AG04450 (cell line): ENCODE measurements around the gene SLC13A3. TPM values are rescaled to one million over a fixed set of nuclear protein-coding genes. Genes with fewer than 3 reads are reported as not detected.

Experiments used
- CTCF ChIA-PET: fragments of 300-600, 350-600 bp; formaldehyde crosslinking; extraction: SDS; loops from one replicate; lab custom pipeline; 2022; ENCODE audit warnings: antibody characterized with exemption, inconsistent platforms; lab: Charles Lee
- POLR2A ChIA-PET: fragments of 350-600 bp; formaldehyde crosslinking; extraction: SDS; loops from one replicate; lab custom pipeline; 2021; ENCODE audit warnings: antibody characterized with exemption, inconsistent platforms; lab: Yijun Ruan, JAX
- DNase-seq: peaks from one replicate; pipeline ENCODE4 v3.0.0-alpha.2; 2011; ENCODE audit warnings: low read depth, low spot score
- H3K27ac ChIP-seq: one replicate; pipeline ENCODE4 v1.5.1; 2012; ENCODE audit warnings: low read depth, low read length, control low read depth
- H3K27me3 ChIP-seq: one replicate; pipeline ENCODE4 v1.6.0; 2012; ENCODE audit warnings: low read length; ENCODE audit not compliant: control insufficient read depth, insufficient read depth
- H3K4me3 ChIP-seq: 2 replicates; pipeline ENCODE4 v1.5.1; 2011; ENCODE audit warnings: mild to moderate bottlenecking, low read depth, low read length, control low read depth
- H3K9me3 ChIP-seq: 2 replicates; pipeline ENCODE4 v1.5.1; 2012; ENCODE audit warnings: low read length; ENCODE audit not compliant: control insufficient read depth, insufficient read depth
- polyA plus RNA-seq: library from polyadenylated mRNA; depleted of rRNA; stranded (reverse); fragments of >200 nt; gene quantifications from 2 replicates; pipeline ENCODE4 v1.2.3, GENCODE V29; 2011
- TF ChIP-seq, protein P1 (sequence below): IDR thresholded peaks from 2 replicates; pipeline ENCODE4 v1.5.1; 2011; ENCODE audit warnings: low read depth, low read length, control low read depth, inconsistent platforms

SLC13A3 gene
- polyA plus RNA-seq, 1 experiment = 2.4 TPM

- Histone ChIP-seq H3K9me3 (no peaks in the 10 kb centered on the region; the same call in 1 of the 2 replicates), H3K4me3 (no peak overlapping the region), H3K27ac (no peak overlapping the region), H3K27me3 (peaks cover 20% of the 10 kb centered on the region)
- ChIA-PET POLR2A (no interaction called here), CTCF (interaction anchor here (1.2 kb wide), 1 partner anchor 10 kb away, joined by 5 read pairs; no protein-coding TSS in a partner anchor)
- TF ChIP-seq, protein P1, sequence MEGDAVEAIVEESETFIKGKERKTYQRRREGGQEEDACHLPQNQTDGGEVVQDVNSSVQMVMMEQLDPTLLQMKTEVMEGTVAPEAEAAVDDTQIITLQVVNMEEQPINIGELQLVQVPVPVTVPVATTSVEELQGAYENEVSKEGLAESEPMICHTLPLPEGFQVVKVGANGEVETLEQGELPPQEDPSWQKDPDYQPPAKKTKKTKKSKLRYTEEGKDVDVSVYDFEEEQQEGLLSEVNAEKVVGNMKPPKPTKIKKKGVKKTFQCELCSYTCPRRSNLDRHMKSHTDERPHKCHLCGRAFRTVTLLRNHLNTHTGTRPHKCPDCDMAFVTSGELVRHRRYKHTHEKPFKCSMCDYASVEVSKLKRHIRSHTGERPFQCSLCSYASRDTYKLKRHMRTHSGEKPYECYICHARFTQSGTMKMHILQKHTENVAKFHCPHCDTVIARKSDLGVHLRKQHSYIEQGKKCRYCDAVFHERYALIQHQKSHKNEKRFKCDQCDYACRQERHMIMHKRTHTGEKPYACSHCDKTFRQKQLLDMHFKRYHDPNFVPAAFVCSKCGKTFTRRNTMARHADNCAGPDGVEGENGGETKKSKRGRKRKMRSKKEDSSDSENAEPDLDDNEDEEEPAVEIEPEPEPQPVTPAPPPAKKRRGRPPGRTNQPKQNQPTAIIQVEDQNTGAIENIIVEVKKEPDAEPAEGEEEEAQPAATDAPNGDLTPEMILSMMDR = no peak
- no peak for DNase-seq
Measured at GRCh38 chr20:46648903-46649649, 2.2 kb downstream of the SLC13A3 start.

DNA sequence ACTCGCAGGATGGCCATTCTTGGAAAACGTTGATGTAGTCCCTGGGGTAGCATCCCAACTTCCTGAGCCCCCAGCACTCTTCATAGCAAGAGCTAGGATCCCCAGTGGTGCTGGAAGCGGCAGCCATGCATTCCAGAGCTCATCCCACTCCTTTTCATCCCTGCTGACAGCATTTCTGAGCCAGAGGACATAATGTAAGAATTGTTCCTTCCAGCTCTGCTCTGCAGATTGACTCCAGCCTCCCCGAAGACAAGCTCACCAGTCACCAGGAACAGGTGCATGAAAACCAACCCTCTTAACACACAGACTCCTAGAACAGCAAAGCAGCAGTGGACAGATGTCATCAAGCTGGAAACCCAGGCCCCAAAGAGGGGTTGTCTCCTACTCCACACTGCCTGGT, 3.8 kb downstream of the SLC13A3 start:
- Histone ChIP-seq H3K27ac (no peak overlapping the region), H3K4me3 (no peak overlapping the region), H3K9me3 (no peaks in the 10 kb centered on the region; the same call in 1 of the 2 replicates), H3K27me3 (peaks cover 20% of the 10 kb centered on the region)
- TF ChIP-seq, protein P1 = no peak
- CTCF ChIA-PET = no interaction called here
- DNase-seq = no peak
- POLR2A ChIA-PET = no interaction called here

- Histone ChIP-seq H3K4me3 (no peak overlapping the region), H3K9me3 (no peaks in the 10 kb centered on the region; the same call in 1 of the 2 replicates), H3K27ac (no peak overlapping the region), H3K27me3 (peaks cover 20% of the 10 kb centered on the region)
- TF ChIP-seq, protein P1 = no peak
- POLR2A ChIA-PET = no interaction called here
- DNase-seq = no peak
- CTCF ChIA-PET = no interaction called here
Measured at GRCh38 chr20:46646659-46647380, 4.4 kb downstream of the SLC13A3 start.

DNA sequence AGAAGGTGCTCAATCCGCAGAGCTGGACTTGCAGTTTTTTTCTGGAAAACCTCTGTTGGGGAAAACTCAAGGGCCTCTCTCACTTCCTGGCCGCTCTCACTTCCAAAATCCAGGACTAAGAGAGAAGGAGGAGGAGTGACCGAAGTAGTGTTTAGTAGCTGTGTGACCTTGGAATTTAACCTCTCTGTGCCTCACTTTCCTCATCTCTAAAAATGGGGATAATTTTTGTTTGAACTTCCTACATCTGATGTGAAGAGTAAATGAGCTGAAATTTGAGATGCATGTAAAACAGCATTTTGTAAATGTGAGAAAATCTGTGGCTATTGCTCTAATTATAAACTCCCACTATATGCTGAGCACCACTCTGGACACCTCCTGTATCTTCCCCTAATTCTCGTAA, 5.1 kb downstream of the SLC13A3 start:
- no peak for DNase-seq

More for the DNA sequence above, 5.1 kb downstream of the SLC13A3 start:
- POLR2A ChIA-PET = no interaction called here
- H3K27ac ChIP-seq = no peak overlapping the region
- no peak overlapping the region for H3K4me3 ChIP-seq
- TF ChIP-seq, protein P1 = no peak
- H3K27me3 ChIP-seq = peaks cover 16% of the 10 kb centered on the region
- CTCF ChIA-PET = no interaction called here
- H3K9me3 ChIP-seq = no peaks in the 10 kb centered on the region
